Measurements from ENCODE around the gene PAX7.

DNA sequence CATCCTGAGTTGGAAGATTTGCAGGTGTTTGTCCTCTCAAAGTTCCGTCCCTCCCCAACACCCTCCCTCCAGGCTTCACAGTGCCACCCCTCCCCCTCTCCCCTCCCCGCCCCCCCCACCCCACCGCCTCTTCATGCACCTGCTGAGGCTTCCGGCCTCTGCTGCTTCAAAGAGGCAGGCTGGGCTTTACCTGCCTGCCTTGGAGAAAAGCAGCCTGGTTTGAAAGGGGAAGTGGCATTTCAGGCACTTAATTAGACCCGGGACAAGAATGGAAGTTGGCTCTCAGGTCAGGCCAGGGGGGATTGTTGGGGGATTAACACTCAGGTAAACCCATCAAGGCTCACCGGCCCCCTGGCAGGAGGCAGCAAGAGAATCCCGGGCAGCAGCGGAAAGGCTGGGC lies 21.1 kb downstream of the PAX7 start:
- TF ChIP-seq, protein P1, sequence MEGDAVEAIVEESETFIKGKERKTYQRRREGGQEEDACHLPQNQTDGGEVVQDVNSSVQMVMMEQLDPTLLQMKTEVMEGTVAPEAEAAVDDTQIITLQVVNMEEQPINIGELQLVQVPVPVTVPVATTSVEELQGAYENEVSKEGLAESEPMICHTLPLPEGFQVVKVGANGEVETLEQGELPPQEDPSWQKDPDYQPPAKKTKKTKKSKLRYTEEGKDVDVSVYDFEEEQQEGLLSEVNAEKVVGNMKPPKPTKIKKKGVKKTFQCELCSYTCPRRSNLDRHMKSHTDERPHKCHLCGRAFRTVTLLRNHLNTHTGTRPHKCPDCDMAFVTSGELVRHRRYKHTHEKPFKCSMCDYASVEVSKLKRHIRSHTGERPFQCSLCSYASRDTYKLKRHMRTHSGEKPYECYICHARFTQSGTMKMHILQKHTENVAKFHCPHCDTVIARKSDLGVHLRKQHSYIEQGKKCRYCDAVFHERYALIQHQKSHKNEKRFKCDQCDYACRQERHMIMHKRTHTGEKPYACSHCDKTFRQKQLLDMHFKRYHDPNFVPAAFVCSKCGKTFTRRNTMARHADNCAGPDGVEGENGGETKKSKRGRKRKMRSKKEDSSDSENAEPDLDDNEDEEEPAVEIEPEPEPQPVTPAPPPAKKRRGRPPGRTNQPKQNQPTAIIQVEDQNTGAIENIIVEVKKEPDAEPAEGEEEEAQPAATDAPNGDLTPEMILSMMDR (IDR thresholded peaks at IDR 0.05) = no peak
- TF ChIP-seq EZH2 (IDR thresholded peaks at IDR 0.05; ENCODE audit: borderline replicate concordance, insufficient read depth, low read depth, low read length, poor library complexity, severe bottlenecking) = no peak

Measured in B cell (primary cell).